Progenitor cell of endocrine pancreas (in vitro differentiated cells): ENCODE results near the gene FNBP1L. TPM values are rescaled to one million over a fixed set of nuclear protein-coding genes. Genes with fewer than 3 reads are reported as not detected.

Experiments
- DNase-seq: peaks from one replicate; pipeline ENCODE4 v3.0.0; 2021; ENCODE audit warnings: low spot score; ENCODE audit not compliant: unreplicated experiment
- H3K27ac Mint-ChIP-seq: 2 replicates; pipeline ENCODE4 v1.8.0; 2021; ENCODE audit warnings: mild to moderate bottlenecking, moderate library complexity, mixed read lengths
- H3K27me3 Mint-ChIP-seq: 2 replicates; pipeline ENCODE4 v1.8.0; 2021; ENCODE audit warnings: mixed read lengths
- H3K36me3 Mint-ChIP-seq: 2 replicates; pipeline ENCODE4 v1.8.0; 2022; ENCODE audit warnings: mixed read lengths; ENCODE audit not compliant: insufficient read depth
- H3K4me1 Mint-ChIP-seq: 2 replicates; pipeline ENCODE4 v1.8.0; 2021; ENCODE audit warnings: low read depth, mixed read lengths
- H3K4me3 Mint-ChIP-seq: 2 replicates; pipeline ENCODE4 v1.8.0; 2021; ENCODE audit warnings: low read depth, mild to moderate bottlenecking, moderate library complexity, mixed read lengths
- H3K9me3 Mint-ChIP-seq: 2 replicates; pipeline ENCODE4 v1.8.0; 2021; ENCODE audit warnings: low read depth, mixed read lengths
- CTCF ChIP-seq: fragments of 200-600 bp; sonication (generic); IDR thresholded peaks from one replicate; pipeline ENCODE4 v1.5.0; 2021; ENCODE audit warnings: antibody characterized with exemption, mild to moderate bottlenecking; ENCODE audit not compliant: unreplicated experiment
- total RNA-seq: library from RNA; stranded (reverse); gene quantifications from 2 replicates; pipeline ENCODE4 v1.2.1, GENCODE V29; 2021

FNBP1L gene
- total RNA-seq, 1 donor from 2014 or later, result 136 TPM

GRCh38 chr1:93576346-93576745, 128.4 kb downstream of the FNBP1L start:
- H3K27ac Mint-ChIP-seq, result peak overlapping the region; percentile 38
- DNase-seq, result no peak
- no peak for TF ChIP-seq CTCF
- H3K9me3 Mint-ChIP-seq, result no peaks in the 10 kb centered on the region
- H3K27me3 Mint-ChIP-seq, result no peaks in the 10 kb centered on the region
- peaks cover 12% of the 10 kb centered on the region for H3K4me1 Mint-ChIP-seq
- no peak overlapping the region for H3K4me3 Mint-ChIP-seq
- H3K36me3 Mint-ChIP-seq, result peaks cover 6% of the 10 kb centered on the region

- Mint-ChIP-seq H3K27ac (peak overlapping the region; percentile 38), H3K4me3 (no peak overlapping the region)
These were observed 128.8 kb downstream of the FNBP1L start for GRCh38 chr1:93576746-93577145.

GRCh38 chr1:93577536-93578432, 129.9 kb downstream of the FNBP1L start:
- TF ChIP-seq CTCF, result no peak
- DNase-seq, result no peak
- no peaks in the 10 kb centered on the region for H3K27me3 Mint-ChIP-seq
- H3K4me1 Mint-ChIP-seq, result peaks cover 16% of the 10 kb centered on the region
- H3K9me3 Mint-ChIP-seq, result no peaks in the 10 kb centered on the region
- H3K27ac Mint-ChIP-seq, result peak overlapping the region; percentile 82
- H3K4me3 Mint-ChIP-seq, result no peak overlapping the region
- H3K36me3 Mint-ChIP-seq, result peaks cover 5% of the 10 kb centered on the region

More at GRCh38 chr1:93576746-93577145, 128.8 kb downstream of the FNBP1L start:
- no peak for TF ChIP-seq CTCF
- Mint-ChIP-seq H3K27me3 (no peaks in the 10 kb centered on the region), H3K9me3 (no peaks in the 10 kb centered on the region), H3K4me1 (peaks cover 12% of the 10 kb centered on the region), H3K36me3 (peaks cover 6% of the 10 kb centered on the region)
- DNase-seq, result no peak

GRCh38 chr1:93578433-93578830, 130.5 kb downstream of the FNBP1L start:
- no peak for DNase-seq
- Mint-ChIP-seq H3K4me3 (no peak overlapping the region), H3K27ac (no peak overlapping the region), H3K27me3 (no peaks in the 10 kb centered on the region), H3K36me3 (peaks cover 3% of the 10 kb centered on the region), H3K4me1 (peaks cover 18% of the 10 kb centered on the region), H3K9me3 (no peaks in the 10 kb centered on the region)
- no peak for TF ChIP-seq CTCF

GRCh38 chr1:93578911-93579825, 131.2 kb downstream of the FNBP1L start:
- Mint-ChIP-seq H3K4me3 (no peak overlapping the region), H3K27ac (peak overlapping the region; percentile 90)
- DNase-seq, result no peak

More at GRCh38 chr1:93578911-93579825, 131.2 kb downstream of the FNBP1L start:
- no peaks in the 10 kb centered on the region for H3K9me3 Mint-ChIP-seq
- peaks cover 20% of the 10 kb centered on the region for H3K4me1 Mint-ChIP-seq
- H3K36me3 Mint-ChIP-seq, result peaks cover 1% of the 10 kb centered on the region
- no peak for TF ChIP-seq CTCF
- no peaks in the 10 kb centered on the region for H3K27me3 Mint-ChIP-seq
